ENCODE data around the gene TENT4A. TPM values are rescaled to one million over a fixed set of nuclear protein-coding genes. Genes with fewer than 3 reads are reported as not detected.

Gene TENT4A
- total RNA-seq, 2 donors from 2014 or later: 25.5 to 32.7 TPM

DNA sequence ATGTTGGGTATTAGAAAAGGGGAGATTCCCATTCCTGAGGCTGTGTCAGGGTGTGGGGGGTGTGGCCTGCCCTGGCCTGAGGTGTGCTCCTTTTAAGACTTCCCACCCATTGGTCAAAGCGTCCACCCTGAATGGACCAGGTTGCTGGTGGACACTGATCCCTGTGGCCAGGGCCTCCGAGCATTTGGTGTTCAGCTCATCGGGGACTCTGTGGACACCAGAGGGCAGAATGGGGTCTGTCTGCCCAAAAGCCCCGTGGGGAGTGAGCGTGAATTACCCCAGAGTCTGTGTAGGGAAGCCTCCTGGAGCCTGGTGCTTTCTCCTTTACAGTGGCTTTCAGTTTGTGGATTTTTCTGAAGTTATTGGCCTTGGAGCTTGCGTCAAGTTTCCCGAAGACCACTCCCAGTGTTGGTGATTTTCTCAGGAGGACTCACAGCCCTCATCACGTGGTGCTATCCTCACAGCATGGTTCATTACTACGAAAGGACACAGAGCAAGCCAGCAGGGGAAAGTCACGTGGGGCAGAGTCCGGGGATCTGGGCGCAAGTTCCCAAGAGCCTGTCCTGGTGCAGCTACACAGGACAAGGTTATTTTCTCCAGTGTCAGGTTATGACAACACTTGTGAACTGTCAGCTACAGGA, 55.5 kb downstream of the TENT4A start:
- Mint-ChIP-seq H3K4me1 (no peaks in the 10 kb centered on the region), H3K4me3 (no peak overlapping the region), H3K27ac (no peak overlapping the region), H3K36me3 (ENCODE audit: low read depth) (no peaks in the 10 kb centered on the region), H3K9me3 (no peaks in the 10 kb centered on the region), H3K27me3 (ENCODE audit: insufficient read depth) (peaks cover 2% of the 10 kb centered on the region)
- Histone ChIP-seq H3K4me1 (ENCODE audit: control insufficient read depth, insufficient read depth, low read length) (no peaks in the 10 kb centered on the region), H3K9me3 (ENCODE audit: control insufficient read depth, low read length) (no peaks in the 10 kb centered on the region), H3K27ac (ENCODE audit: low read depth, low read length) (no peak overlapping the region), H3K36me3 (ENCODE audit: control insufficient read depth, insufficient read depth, low read length) (no peaks in the 10 kb centered on the region), H3K27me3 (ENCODE audit: control insufficient read depth, insufficient read depth, low read length, poor library complexity, severe bottlenecking) (no peaks in the 10 kb centered on the region), H3K9ac (ENCODE audit: extremely low read depth, low read length, poor library complexity, severe bottlenecking) (no peak overlapping the region), H3K4me3 (ENCODE audit: low read length) (no peak overlapping the region)
- TF ChIP-seq, protein P1, sequence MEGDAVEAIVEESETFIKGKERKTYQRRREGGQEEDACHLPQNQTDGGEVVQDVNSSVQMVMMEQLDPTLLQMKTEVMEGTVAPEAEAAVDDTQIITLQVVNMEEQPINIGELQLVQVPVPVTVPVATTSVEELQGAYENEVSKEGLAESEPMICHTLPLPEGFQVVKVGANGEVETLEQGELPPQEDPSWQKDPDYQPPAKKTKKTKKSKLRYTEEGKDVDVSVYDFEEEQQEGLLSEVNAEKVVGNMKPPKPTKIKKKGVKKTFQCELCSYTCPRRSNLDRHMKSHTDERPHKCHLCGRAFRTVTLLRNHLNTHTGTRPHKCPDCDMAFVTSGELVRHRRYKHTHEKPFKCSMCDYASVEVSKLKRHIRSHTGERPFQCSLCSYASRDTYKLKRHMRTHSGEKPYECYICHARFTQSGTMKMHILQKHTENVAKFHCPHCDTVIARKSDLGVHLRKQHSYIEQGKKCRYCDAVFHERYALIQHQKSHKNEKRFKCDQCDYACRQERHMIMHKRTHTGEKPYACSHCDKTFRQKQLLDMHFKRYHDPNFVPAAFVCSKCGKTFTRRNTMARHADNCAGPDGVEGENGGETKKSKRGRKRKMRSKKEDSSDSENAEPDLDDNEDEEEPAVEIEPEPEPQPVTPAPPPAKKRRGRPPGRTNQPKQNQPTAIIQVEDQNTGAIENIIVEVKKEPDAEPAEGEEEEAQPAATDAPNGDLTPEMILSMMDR (conservative IDR thresholded peaks at IDR 0.05): peak; percentile 54
- WGBS, 2 experiments (ENCODE audit: insufficient coverage in 1 of 2, insufficient read length in 1 of 2): 89 to 93% methylated on average over 12 of the region's 12 CpGs
- DNase-seq: no peak

DNA sequence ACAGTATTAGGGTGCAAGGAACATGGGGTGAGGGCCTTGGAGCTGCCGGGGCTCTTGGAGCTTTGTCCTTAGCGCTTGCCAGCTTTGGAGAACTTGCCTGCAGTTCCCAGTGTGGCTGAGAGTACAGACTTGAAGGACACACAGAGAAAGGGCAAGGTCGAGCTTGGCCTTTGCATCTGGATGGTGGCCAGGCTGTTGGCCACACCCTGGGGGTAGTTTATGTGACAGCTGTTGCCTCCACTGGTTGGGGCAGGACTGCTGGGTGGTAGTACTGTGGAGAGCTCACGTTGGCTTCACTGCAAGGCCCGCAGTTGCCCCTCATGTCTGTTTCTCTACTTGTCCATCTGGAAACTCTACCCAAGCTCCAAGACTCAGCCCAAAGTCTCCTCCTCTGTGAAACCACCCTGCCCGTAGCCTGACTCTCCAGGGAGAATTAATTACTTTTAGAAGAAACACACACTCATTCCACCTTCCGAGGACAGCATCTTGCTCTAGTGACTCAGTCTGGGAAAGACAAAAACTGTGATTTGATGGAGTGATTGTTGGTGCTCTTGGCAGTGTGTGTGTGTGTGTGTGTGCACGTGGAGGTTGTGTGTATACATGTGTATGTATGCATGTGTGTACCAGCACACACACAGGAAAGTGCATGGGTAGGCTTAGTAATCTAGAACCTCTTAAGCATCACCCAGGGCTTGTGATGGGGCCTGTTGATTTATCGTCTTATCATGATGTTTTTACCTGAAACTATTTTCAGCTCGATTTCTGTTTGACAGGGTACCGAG, 57.8 kb downstream of the TENT4A start:
- WGBS, 2 experiments (ENCODE audit: insufficient coverage in 1 of 2, insufficient read length in 1 of 2): 90 to 94% methylated on average over 7 to 11 of the region's 11 CpGs
- Mint-ChIP-seq H3K4me1 (no peaks in the 10 kb centered on the region), H3K27ac (no peak overlapping the region), H3K9me3 (no peaks in the 10 kb centered on the region), H3K27me3 (ENCODE audit: insufficient read depth) (peaks cover 3% of the 10 kb centered on the region), H3K4me3 (no peak overlapping the region), H3K36me3 (ENCODE audit: low read depth) (no peaks in the 10 kb centered on the region)
- no peak for DNase-seq
- H3K27ac ChIP-seq (ENCODE audit: low read depth, low read length): no peak overlapping the region
- TF ChIP-seq, protein P1 (conservative IDR thresholded peaks at IDR 0.05): no peak
- no peaks in the 10 kb centered on the region for H3K36me3 ChIP-seq (ENCODE audit: control insufficient read depth, insufficient read depth, low read length)
- H3K4me3 ChIP-seq (ENCODE audit: low read length): no peak overlapping the region
- no peaks in the 10 kb centered on the region for H3K4me1 ChIP-seq (ENCODE audit: control insufficient read depth, insufficient read depth, low read length)
- H3K27me3 ChIP-seq (ENCODE audit: control insufficient read depth, insufficient read depth, low read length, poor library complexity, severe bottlenecking): no peaks in the 10 kb centered on the region
- H3K9me3 ChIP-seq (ENCODE audit: control insufficient read depth, low read length): no peaks in the 10 kb centered on the region
- H3K9ac ChIP-seq (ENCODE audit: extremely low read depth, low read length, poor library complexity, severe bottlenecking): no peak overlapping the region

DNA sequence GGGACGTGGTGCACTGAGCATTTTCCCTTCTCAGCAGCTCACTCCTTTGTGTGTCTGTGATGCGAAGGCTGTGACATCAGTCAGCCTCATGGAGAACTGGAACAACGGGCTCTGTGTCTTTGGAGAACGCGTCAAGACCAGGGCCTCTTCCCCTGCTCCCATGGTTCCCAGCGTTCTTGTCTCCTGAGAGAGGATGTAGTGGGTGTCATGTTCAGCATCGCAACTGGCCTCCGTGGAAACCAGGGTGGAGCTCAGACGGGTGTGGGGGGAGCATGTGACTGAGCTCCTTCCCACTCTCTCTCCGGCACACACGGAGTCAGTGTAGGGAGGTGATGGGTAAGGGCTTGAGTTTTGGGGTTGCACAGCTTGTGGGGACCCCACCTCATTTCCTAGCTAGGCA, 59.7 kb downstream of the TENT4A start:
- H3K27ac Mint-ChIP-seq: no peak overlapping the region
- Histone ChIP-seq H3K36me3 (ENCODE audit: control insufficient read depth, insufficient read depth, low read length) (no peaks in the 10 kb centered on the region), H3K4me3 (ENCODE audit: low read length) (no peak overlapping the region), H3K27ac (ENCODE audit: low read depth, low read length) (no peak overlapping the region), H3K9me3 (ENCODE audit: control insufficient read depth, low read length) (no peaks in the 10 kb centered on the region), H3K9ac (ENCODE audit: extremely low read depth, low read length, poor library complexity, severe bottlenecking) (no peak overlapping the region), H3K27me3 (ENCODE audit: control insufficient read depth, insufficient read depth, low read length, poor library complexity, severe bottlenecking) (no peaks in the 10 kb centered on the region), H3K4me1 (ENCODE audit: control insufficient read depth, insufficient read depth, low read length) (no peaks in the 10 kb centered on the region)
- no peak overlapping the region for H3K4me3 Mint-ChIP-seq
- no peaks in the 10 kb centered on the region for H3K4me1 Mint-ChIP-seq
- TF ChIP-seq, protein P1 (conservative IDR thresholded peaks at IDR 0.05): no peak
- peaks cover 5% of the 10 kb centered on the region for H3K27me3 Mint-ChIP-seq (ENCODE audit: insufficient read depth)
- 93% methylated on average over 7 to 11 of the region's 11 CpGs for WGBS, 2 experiments (ENCODE audit: insufficient coverage in 1 of 2, insufficient read length in 1 of 2)
- H3K9me3 Mint-ChIP-seq: no peaks in the 10 kb centered on the region
- no peaks in the 10 kb centered on the region for H3K36me3 Mint-ChIP-seq (ENCODE audit: low read depth)
- DNase-seq: no peak
